WTC11 (cell line): Measurements from ENCODE around the gene C19orf85. TPM values are rescaled to one million over a fixed set of nuclear protein-coding genes. Genes with fewer than 3 reads are reported as not detected.

Experiments
- ATAC-seq: fragments of 200-7000 bp; cut with Tn5 transposase; 2 replicates; pipeline ENCODE4 v1.10.0; 2021; ENCODE audit warnings: mild to moderate bottlenecking, moderate library complexity
- CTCF ChIA-PET: fragments of 300-600 bp; sonication (Branson Sonifier 250); formaldehyde crosslinking; loops from one replicate; lab custom pipeline; 2021; ENCODE audit warnings: antibody characterized with exemption; lab: Charles Lee
- POLR2A ChIA-PET: fragments of 350-600 bp; sonication (Branson Sonifier 250); formaldehyde crosslinking; loops from one replicate; lab custom pipeline; 2021; ENCODE audit warnings: antibody characterized with exemption; lab: Charles Lee
- DNase-seq: peaks from one replicate; pipeline ENCODE4 v3.0.0; 2021; ENCODE audit warnings: low spot score
- H3K27ac Mint-ChIP-seq: 2 replicates; pipeline ENCODE4 v1.8.0; 2021; ENCODE audit warnings: mixed read lengths
- H3K27me3 Mint-ChIP-seq: 2 replicates; pipeline ENCODE4 v1.8.0; 2021; ENCODE audit warnings: low read depth, mild to moderate bottlenecking, moderate library complexity, mixed read lengths
- H3K36me3 Mint-ChIP-seq: 2 replicates; pipeline ENCODE4 v1.8.0; 2021; ENCODE audit warnings: mixed read lengths
- H3K4me1 Mint-ChIP-seq: 2 replicates; pipeline ENCODE4 v1.8.0; 2022; ENCODE audit warnings: mixed read lengths
- H3K4me3 Mint-ChIP-seq: 2 replicates; pipeline ENCODE4 v1.8.0; 2021; ENCODE audit warnings: mild to moderate bottlenecking, moderate library complexity, mixed read lengths
- H3K9me3 Mint-ChIP-seq: 2 replicates; pipeline ENCODE4 v1.8.0; 2021; ENCODE audit warnings: mixed read lengths
- ATF1 ChIP-seq: sonication (generic); formaldehyde crosslinking; IDR thresholded peaks from 2 replicates; pipeline ENCODE4 v1.8.1; 2023; ENCODE audit warnings: mild to moderate bottlenecking, moderate library complexity, missing genetic modification reagents
- IRF2 ChIP-seq: sonication (generic); formaldehyde crosslinking; IDR thresholded peaks from 2 replicates; pipeline ENCODE4 v1.8.0; 2022; ENCODE audit warnings: low read depth, missing genetic modification reagents, borderline replicate concordance
- JUN ChIP-seq: sonication (generic); formaldehyde crosslinking; IDR thresholded peaks from 2 replicates; pipeline ENCODE4 v1.8.0; 2023; ENCODE audit warnings: mild to moderate bottlenecking, missing genetic modification reagents
- PRRX2 ChIP-seq: fragments of 250-450 bp; sonication (Bioruptor Pico); IDR thresholded peaks from 2 replicates; pipeline ENCODE4 v1.8.0; 2021; ENCODE audit warnings: mild to moderate bottlenecking
- RELA ChIP-seq: sonication (generic); formaldehyde crosslinking; IDR thresholded peaks from 2 replicates; pipeline ENCODE4 v1.8.1; 2022; ENCODE audit warnings: missing genetic modification reagents, mild to moderate bottlenecking, borderline replicate concordance
- SP1 ChIP-seq: sonication (generic); formaldehyde crosslinking; conservative IDR thresholded peaks from 2 replicates; pipeline ENCODE4 v1.8.1; 2022; ENCODE audit warnings: missing genetic modification reagents
- TCF7 ChIP-seq: sonication (generic); formaldehyde crosslinking; IDR thresholded peaks from 2 replicates; pipeline ENCODE4 v1.8.0; 2022; ENCODE audit warnings: mild to moderate bottlenecking, low read depth, missing genetic modification reagents, moderate library complexity
- ZNF416 ChIP-seq: fragments of 250-450 bp; sonication (Bioruptor Pico); IDR thresholded peaks from 2 replicates; pipeline ENCODE4 v1.9.0; 2021; ENCODE audit warnings: mild to moderate bottlenecking, inconsistent platforms
- ZNF423 ChIP-seq: fragments of 250-450 bp; sonication (Bioruptor Pico); IDR thresholded peaks from 2 replicates; pipeline ENCODE4 v2.1.2; 2022; ENCODE audit warnings: mild to moderate bottlenecking, moderate library complexity
- total RNA-seq: library from RNA; stranded (reverse); gene quantifications from 3 replicates; pipeline ENCODE4 v1.2.3, GENCODE V29; 2021
- TF ChIP-seq, protein P1 (sequence below): sonication (generic); formaldehyde crosslinking; IDR thresholded peaks from 2 replicates; pipeline ENCODE4 v1.8.0; 2023; ENCODE audit warnings: mild to moderate bottlenecking, missing genetic modification reagents
- TF ChIP-seq, protein P2 (sequence below): sonication (generic); formaldehyde crosslinking; IDR thresholded peaks from 2 replicates; pipeline ENCODE4 v1.8.0; 2022; ENCODE audit warnings: mild to moderate bottlenecking, missing genetic modification reagents
- TF ChIP-seq, protein P3 (sequence below): fragments of 250-450 bp; sonication (Bioruptor Pico); IDR thresholded peaks from 2 replicates; pipeline ENCODE4 v2.1.2; 2022; ENCODE audit warnings: mild to moderate bottlenecking, moderate library complexity
- TF ChIP-seq, protein P4 (sequence below): sonication (generic); formaldehyde crosslinking; IDR thresholded peaks from 2 replicates; pipeline ENCODE4 v1.8.1; 2023; ENCODE audit warnings: mild to moderate bottlenecking, missing genetic modification reagents, moderate library complexity
- TF ChIP-seq, protein P5 (sequence below): sonication (generic); formaldehyde crosslinking; IDR thresholded peaks from 2 replicates; pipeline ENCODE4 v1.8.0; 2022; ENCODE audit warnings: mild to moderate bottlenecking, missing genetic modification reagents
- TF ChIP-seq, protein P6 (sequence below): sonication (generic); formaldehyde crosslinking; IDR thresholded peaks from 2 replicates; pipeline ENCODE4 v1.8.1; 2023; ENCODE audit warnings: mild to moderate bottlenecking, missing genetic modification reagents, borderline replicate concordance
- TF ChIP-seq, protein P7 (sequence below): sonication (generic); formaldehyde crosslinking; IDR thresholded peaks from 2 replicates; pipeline ENCODE4 v1.8.0; 2022; ENCODE audit warnings: mild to moderate bottlenecking, missing genetic modification reagents

Gene C19orf85
- total RNA-seq, 1 experiment from 2014 or later, result 2.2 TPM

DNA sequence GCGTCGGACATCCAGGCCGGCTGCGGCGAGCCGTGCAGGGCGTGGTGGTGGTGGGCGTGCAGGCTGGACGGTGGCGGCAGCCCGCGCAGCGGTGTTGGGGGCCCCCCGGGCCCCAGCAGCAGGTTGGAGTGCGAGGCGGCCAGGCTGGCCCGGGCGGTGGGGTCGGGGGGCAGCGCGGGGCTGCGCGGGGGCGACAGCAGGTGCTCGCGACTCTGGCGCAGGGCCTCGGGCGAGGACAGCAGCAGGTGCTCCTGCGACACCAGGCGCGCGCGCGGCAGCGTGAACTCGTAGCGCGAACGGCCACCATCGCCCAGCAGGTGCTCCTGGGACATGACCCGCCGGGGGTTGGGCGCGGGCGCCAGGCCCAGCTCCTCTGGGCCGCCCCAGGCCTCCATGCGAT lies 31.3 kb downstream of the C19orf85 start (continued):
- TF ChIP-seq, protein P1, sequence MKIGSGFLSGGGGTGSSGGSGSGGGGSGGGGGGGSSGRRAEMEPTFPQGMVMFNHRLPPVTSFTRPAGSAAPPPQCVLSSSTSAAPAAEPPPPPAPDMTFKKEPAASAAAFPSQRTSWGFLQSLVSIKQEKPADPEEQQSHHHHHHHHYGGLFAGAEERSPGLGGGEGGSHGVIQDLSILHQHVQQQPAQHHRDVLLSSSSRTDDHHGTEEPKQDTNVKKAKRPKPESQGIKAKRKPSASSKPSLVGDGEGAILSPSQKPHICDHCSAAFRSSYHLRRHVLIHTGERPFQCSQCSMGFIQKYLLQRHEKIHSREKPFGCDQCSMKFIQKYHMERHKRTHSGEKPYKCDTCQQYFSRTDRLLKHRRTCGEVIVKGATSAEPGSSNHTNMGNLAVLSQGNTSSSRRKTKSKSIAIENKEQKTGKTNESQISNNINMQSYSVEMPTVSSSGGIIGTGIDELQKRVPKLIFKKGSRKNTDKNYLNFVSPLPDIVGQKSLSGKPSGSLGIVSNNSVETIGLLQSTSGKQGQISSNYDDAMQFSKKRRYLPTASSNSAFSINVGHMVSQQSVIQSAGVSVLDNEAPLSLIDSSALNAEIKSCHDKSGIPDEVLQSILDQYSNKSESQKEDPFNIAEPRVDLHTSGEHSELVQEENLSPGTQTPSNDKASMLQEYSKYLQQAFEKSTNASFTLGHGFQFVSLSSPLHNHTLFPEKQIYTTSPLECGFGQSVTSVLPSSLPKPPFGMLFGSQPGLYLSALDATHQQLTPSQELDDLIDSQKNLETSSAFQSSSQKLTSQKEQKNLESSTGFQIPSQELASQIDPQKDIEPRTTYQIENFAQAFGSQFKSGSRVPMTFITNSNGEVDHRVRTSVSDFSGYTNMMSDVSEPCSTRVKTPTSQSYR (CRISPR knock-in tag), result no peak
- TF ChIP-seq, protein P2, sequence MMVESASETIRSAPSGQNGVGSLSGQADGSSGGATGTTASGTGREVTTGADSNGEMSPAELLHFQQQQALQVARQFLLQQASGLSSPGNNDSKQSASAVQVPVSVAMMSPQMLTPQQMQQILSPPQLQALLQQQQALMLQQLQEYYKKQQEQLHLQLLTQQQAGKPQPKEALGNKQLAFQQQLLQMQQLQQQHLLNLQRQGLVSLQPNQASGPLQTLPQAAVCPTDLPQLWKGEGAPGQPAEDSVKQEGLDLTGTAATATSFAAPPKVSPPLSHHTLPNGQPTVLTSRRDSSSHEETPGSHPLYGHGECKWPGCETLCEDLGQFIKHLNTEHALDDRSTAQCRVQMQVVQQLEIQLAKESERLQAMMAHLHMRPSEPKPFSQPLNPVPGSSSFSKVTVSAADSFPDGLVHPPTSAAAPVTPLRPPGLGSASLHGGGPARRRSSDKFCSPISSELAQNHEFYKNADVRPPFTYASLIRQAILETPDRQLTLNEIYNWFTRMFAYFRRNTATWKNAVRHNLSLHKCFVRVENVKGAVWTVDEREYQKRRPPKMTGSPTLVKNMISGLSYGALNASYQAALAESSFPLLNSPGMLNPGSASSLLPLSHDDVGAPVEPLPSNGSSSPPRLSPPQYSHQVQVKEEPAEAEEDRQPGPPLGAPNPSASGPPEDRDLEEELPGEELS (CRISPR knock-in tag), result no peak
- TF ChIP-seq ZNF416 (CRISPR knock-in tag), result no peak
- TF ChIP-seq, protein P3, sequence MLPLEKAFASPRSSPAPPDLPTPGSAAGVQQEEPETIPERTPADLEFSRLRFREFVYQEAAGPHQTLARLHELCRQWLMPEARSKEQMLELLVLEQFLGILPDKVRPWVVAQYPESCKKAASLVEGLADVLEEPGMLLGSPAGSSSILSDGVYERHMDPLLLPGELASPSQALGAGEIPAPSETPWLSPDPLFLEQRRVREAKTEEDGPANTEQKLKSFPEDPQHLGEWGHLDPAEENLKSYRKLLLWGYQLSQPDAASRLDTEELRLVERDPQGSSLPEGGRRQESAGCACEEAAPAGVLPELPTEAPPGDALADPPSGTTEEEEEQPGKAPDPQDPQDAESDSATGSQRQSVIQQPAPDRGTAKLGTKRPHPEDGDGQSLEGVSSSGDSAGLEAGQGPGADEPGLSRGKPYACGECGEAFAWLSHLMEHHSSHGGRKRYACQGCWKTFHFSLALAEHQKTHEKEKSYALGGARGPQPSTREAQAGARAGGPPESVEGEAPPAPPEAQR, result no peak
- TF ChIP-seq, all 79 proteins: peak for 0

DNA sequence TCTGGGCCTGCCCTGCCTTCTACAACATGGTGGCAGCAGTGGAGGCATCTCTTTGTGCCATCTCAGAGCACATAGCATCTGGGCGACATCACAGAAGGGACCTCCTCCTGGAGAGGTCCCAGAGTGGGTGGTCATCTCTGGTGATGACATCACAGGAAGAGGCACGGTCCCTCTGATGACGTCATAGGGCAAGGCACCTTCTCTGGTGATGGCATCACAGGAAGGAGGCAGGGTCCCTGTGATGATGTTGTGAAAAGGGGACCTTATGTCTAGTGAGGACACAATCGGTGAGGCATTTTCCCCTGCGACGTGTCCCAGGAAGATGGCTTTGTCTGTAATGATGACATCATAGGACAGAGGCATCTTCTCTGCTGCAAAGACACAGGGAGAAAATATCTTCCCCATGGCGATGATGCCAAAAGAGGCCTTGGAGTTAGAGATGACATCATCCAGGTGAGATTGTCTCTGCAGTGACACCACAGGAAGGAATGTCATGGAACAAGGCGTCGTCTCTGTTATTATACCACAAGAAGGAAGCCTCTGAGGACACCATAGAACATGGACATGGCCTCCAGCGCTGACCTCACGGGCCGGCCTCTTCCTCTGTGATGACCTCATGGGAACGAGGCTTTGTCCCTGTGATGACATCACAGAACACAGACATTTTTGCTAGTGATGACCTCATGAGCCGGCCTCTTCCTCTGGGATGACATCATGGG lies 32.2 kb downstream of the C19orf85 start:
- ChIA-PET CTCF (no interaction called here), POLR2A (no interaction called here)
- peaks cover 22% of the 10 kb centered on the region for H3K9me3 Mint-ChIP-seq
- H3K36me3 Mint-ChIP-seq, result no peaks in the 10 kb centered on the region; the same call in 1 of the 2 replicates
- no peak overlapping the region for H3K4me3 Mint-ChIP-seq
- no peak for DNase-seq
- 0 out of 2 replicates have a peak, but pooled peaks cover 5% of the 10 kb centered on the region for H3K4me1 Mint-ChIP-seq
- H3K27me3 Mint-ChIP-seq, result peaks cover 32% of the 10 kb centered on the region
- no peak for ATAC-seq
- TF ChIP-seq IRF2 (CRISPR knock-in tag), result no peak
- TF ChIP-seq, protein P4, sequence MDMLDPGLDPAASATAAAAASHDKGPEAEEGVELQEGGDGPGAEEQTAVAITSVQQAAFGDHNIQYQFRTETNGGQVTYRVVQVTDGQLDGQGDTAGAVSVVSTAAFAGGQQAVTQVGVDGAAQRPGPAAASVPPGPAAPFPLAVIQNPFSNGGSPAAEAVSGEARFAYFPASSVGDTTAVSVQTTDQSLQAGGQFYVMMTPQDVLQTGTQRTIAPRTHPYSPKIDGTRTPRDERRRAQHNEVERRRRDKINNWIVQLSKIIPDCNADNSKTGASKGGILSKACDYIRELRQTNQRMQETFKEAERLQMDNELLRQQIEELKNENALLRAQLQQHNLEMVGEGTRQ (CRISPR knock-in tag), result no peak
- no peak overlapping the region for H3K27ac Mint-ChIP-seq

DNA sequence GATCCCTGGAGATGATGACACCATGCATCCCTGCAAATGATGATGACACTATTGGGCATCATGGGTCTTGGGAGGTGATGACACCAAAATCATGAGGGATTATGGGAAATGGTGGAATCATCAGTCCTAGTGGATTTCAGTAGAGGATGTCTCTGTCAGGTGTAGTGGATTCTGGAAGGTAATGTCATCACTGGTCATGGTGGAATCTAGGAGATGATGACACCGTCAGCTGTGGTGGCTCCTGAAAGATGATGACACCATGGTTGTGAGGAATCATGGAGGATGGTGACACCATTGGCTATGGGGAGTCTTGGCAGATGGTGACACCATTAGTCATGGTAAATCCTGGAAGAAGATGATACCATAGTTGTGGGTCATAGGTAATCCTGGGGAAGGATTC lies 33.4 kb downstream of the C19orf85 start:
- ChIA-PET POLR2A (no interaction called here), CTCF (interaction anchor here (0.5 kb wide), 1 partner anchor 17 kb away, joined by 3 read pairs; no protein-coding TSS in a partner anchor)
- no peak for DNase-seq
- Mint-ChIP-seq H3K9me3 (peaks cover 22% of the 10 kb centered on the region), H3K4me3 (no peak overlapping the region), H3K27me3 (peaks cover 33% of the 10 kb centered on the region), H3K27ac (no peak overlapping the region), H3K36me3 (no peaks in the 10 kb centered on the region; the same call in 1 of the 2 replicates), H3K4me1 (0 out of 2 replicates have a peak, but pooled peaks cover 5% of the 10 kb centered on the region)
- ATAC-seq, result no peak
- TF ChIP-seq, protein P5, sequence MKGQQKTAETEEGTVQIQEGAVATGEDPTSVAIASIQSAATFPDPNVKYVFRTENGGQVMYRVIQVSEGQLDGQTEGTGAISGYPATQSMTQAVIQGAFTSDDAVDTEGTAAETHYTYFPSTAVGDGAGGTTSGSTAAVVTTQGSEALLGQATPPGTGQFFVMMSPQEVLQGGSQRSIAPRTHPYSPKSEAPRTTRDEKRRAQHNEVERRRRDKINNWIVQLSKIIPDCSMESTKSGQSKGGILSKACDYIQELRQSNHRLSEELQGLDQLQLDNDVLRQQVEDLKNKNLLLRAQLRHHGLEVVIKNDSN (CRISPR knock-in tag), result no peak
- TF ChIP-seq TCF7 (CRISPR knock-in tag) (no peak), JUN (CRISPR knock-in tag) (no peak), SP1 (CRISPR knock-in tag) (no peak), RELA (CRISPR knock-in tag) (no peak), ZNF423 (no peak), ATF1 (CRISPR knock-in tag) (no peak), PRRX2 (CRISPR knock-in tag) (no peak)
- TF ChIP-seq, protein P6, sequence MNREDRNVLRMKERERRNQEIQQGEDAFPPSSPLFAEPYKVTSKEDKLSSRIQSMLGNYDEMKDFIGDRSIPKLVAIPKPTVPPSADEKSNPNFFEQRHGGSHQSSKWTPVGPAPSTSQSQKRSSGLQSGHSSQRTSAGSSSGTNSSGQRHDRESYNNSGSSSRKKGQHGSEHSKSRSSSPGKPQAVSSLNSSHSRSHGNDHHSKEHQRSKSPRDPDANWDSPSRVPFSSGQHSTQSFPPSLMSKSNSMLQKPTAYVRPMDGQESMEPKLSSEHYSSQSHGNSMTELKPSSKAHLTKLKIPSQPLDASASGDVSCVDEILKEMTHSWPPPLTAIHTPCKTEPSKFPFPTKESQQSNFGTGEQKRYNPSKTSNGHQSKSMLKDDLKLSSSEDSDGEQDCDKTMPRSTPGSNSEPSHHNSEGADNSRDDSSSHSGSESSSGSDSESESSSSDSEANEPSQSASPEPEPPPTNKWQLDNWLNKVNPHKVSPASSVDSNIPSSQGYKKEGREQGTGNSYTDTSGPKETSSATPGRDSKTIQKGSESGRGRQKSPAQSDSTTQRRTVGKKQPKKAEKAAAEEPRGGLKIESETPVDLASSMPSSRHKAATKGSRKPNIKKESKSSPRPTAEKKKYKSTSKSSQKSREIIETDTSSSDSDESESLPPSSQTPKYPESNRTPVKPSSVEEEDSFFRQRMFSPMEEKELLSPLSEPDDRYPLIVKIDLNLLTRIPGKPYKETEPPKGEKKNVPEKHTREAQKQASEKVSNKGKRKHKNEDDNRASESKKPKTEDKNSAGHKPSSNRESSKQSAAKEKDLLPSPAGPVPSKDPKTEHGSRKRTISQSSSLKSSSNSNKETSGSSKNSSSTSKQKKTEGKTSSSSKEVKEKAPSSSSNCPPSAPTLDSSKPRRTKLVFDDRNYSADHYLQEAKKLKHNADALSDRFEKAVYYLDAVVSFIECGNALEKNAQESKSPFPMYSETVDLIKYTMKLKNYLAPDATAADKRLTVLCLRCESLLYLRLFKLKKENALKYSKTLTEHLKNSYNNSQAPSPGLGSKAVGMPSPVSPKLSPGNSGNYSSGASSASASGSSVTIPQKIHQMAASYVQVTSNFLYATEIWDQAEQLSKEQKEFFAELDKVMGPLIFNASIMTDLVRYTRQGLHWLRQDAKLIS (CRISPR knock-in tag), result no peak
- TF ChIP-seq, protein P7, sequence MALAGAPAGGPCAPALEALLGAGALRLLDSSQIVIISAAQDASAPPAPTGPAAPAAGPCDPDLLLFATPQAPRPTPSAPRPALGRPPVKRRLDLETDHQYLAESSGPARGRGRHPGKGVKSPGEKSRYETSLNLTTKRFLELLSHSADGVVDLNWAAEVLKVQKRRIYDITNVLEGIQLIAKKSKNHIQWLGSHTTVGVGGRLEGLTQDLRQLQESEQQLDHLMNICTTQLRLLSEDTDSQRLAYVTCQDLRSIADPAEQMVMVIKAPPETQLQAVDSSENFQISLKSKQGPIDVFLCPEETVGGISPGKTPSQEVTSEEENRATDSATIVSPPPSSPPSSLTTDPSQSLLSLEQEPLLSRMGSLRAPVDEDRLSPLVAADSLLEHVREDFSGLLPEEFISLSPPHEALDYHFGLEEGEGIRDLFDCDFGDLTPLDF (CRISPR knock-in tag), result no peak
